ENCODE results near the gene MYL5.

The MYL5 gene

DNA sequence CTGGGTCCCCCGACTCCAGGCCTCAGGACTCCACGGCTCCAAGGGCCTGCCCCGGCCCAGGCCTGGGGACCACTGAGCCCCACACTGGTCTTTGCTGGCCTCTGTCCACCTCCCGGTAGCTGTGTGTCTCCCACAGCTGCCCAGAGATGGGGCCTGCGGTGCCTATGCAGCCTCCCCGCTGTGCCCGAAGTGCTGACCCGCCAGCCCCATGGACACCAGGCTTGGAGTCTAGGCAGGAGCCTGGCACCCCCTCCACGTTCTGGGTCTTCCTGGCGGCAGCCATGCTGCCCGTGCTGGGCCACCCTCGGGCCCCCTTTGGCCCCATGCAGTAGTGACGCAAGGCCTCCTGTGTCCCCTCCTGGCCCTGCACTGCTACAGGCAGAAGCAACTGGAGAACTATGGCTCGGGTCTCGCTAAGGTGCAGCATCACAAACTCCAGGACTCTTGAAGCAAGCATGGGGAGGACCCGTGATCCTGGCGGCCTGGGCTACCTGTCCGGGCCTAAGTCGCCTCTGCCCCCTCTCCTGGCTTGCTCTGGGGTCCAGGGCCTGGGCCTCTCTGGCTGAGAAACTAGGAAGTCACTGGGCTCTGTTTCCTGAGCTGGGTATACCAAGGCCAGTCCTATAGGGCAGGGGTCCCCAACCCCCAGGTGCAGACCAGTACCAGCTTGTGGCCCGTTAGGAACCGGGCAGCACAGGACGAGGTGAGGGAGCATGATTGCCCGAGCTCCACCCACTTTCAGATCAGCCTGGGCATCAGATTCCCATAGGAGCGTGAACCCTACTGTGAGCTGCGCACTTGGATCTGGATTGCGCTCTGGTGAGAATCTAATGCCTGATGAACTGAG is 917 bp downstream of the MYL5 start:
- no peak for DNase-seq

DNA sequence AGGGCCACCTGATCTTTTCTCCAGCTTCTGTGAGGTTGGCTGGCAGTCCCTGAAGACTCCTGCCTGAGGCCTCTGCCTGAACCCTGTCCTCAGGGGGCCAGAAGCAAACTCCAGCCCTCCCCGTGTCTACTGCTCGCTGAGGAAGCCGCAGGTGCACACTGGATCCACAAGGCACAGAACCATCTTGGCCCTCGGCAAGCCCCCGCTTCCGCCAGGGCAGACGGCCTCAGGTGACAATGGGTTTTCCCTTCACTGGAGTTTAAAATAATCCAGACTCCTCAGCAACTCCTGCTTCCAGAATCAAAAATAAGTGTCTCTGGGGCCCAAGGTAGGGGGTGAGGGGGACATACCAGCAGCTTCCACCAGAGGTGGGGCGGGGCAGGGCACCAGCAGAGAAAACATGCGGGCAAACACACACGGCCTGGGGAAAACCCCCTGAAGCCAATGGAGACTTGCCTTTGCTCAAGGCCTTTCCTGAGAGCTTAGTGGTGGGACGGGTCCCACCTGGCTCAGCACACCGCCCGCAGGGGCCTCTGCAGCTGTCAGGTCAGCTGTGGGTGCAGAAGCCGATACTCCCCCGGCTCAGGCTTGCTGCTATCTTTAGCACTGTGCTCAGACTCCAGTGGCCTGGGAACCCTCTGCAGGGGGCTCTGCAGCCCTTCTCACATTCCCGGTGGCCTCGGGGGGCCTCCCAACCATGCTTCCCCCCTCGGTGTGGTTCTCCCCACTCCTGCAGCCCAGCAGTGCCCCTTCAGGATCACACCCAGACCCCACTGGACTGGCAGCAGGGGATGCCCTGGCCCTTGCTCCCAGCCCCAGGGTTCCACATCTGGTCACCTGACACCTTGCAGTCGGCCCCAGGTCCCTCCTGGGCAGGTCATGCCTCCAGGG is 1.9 kb downstream of the MYL5 start:
- no peak for DNase-seq

DNA sequence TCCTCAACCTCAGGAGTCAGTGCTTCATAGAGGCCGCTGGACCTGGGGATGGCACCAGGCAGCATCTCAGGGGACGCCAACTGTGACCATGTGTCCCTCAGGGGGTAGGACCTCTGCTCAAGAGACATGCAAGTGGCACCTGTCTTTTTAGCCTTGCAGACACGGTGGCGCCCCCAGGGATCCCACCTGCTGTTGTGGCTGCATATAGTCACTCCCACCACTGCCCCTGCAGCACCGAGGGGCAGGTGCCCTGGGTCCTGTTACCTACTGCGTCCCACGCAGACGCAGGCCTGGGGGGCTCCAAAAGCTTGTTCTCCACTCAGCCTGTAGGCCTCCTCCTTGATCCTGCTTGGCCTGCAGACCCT is 2.5 kb downstream of the MYL5 start:
- no peak for DNase-seq

DNA sequence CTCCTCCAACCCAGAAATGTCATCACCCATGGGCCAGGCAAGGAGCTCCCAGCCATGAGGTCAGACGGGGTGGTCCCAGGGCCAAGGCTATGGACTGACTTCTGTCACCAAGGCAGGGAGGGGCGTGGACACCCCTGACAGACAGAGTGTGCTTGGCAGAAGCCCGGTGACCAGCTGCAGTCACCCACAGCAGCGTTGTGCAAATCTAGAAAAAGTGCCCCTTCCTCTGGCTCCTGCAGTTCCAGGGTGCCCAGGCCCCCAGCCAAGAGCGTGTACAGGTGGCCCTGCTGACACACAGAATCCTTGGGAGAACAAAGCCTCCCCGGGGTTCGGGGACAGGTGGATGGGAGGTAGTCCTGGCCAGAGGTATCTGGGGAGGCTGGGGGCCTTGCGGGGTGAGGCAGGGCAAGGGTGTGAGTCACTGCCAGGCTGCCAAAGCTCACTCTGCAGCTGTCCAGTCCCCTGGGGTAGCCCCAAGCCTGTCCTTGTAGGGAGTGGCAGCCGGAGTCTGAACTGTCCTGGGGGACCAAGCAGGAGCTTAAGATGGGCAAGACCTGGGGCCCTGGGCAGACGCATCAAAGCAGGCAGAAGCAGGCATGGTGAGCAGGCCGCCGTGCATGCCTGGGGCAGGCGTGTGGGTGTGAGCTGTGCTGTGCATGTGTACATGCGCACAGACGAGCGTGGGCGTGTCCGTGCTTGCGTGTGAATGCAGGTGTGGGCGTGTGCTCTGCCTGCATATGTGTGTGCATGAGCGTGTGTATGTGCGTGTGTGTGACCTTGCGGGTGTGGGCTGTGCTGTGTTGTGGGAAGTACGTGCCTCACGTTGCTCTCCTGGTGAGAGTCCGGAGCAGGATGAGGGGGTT is 3.3 kb downstream of the MYL5 start:
- DNase-seq: no peak

DNA sequence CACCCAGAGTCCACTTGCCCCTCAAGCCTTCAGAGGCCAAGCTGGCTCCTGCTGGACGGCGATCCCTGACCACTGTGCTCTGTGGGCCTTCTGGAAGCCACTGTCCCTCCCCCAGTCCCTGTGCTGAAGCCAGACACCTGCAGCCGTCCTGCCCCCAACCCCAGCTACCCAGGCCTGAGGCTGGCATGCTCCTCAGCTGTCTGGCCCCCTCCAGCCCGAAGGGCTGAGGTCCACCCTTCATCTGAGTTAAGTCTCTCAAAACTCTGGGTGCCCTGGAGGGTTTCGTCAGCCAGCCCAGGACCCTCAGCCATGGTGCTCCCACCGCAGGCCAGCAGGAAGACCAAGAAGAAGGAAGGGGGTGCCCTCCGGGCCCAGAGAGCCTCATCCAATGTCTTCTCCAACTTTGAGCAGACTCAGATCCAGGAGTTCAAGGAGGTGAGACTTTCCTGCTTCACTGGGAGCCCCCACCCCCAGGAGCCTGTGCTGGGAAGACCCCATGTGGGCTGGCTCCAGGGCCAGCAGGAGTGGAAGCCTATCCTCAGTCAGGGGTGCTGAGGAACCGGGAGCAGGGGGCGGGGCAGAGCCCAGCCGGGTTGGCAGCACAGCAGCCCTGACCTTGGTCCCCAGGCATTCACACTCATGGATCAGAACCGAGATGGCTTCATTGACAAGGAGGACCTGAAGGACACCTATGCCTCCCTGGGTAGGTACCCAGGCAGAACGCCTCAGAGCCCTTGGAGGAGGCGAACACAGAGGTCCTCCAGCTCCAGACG is 4.2 kb downstream of the MYL5 start:
- DNase-seq: no peak

DNA sequence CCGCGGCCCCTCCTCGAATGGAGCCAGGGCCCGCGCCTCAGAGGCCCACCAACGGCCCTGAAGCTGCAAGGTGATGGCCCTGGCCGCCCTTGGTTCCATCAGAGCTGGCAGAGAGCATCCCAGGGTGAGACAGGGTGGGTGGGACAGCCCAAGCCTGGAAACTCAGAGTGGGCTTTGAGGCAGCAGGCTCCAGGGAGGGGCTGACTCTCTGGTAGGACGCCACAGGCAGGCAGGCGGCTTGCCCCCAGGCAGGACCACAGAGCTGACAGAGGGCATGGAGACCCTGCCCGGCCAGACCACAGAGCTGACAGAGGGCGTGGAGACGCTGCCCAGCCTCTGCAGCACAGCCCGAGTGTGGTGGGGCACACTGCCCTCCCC is 4.8 kb downstream of the MYL5 start:
- DNase-seq: no peak

DNA sequence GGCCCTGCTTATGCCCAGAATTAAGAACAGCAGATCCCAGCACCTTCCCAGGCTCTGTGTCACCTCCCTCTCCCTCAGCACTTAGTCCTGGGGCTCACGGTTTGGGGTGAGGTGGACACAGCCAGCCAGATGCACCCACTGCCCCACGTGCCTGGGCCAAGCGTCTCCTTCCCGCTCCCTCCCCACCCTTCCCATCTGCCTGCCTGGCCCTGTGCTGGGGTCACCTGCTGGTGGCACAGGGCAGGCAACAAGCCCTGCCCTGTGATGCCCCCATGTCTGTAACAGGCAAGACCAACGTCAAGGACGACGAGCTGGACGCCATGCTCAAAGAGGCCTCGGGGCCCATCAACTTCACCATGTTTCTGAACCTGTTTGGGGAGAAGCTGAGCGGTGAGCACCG is 5.3 kb downstream of the MYL5 start:
- no peak for DNase-seq

DNA sequence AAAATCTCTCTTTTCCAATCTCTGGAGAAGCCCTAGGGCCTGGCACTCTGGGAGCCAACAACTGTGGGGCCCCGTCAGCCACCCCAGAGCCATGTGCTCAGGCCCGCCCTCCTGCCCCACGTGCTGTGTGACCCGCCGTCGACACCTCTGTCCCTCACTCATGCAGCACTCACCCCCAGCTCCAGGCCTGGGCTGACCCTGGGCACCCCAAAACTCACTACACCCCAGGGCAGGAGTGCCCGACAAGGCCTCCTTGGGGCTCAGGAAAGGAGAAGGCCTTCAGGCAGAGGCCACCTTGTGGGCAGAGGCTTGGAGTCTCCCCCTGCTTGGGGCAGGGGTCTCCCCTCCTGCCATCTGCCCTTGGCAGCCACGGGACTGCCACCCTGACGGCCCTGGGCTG is 5.7 kb downstream of the MYL5 start:
- no peak for DNase-seq

DNA sequence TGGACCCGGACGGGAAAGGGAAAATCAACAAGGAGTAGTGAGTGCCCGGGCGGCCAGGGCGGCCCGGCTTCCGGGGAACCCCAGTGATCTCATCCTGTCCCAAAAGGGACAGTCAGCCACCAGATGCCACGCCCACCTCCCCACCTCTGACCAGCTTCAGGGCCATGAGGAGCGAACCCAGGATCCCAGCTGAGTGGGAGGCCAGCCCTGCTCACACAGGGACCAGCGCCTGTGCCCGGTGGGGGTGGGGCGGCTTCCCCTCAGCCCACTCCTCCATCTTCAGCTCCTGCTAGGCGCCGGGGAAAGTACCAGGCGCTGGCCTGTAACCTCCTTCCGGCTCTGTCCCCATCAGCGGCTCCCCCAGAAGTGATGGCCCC is 6.2 kb downstream of the MYL5 start:
- no peak for DNase-seq

DNA sequence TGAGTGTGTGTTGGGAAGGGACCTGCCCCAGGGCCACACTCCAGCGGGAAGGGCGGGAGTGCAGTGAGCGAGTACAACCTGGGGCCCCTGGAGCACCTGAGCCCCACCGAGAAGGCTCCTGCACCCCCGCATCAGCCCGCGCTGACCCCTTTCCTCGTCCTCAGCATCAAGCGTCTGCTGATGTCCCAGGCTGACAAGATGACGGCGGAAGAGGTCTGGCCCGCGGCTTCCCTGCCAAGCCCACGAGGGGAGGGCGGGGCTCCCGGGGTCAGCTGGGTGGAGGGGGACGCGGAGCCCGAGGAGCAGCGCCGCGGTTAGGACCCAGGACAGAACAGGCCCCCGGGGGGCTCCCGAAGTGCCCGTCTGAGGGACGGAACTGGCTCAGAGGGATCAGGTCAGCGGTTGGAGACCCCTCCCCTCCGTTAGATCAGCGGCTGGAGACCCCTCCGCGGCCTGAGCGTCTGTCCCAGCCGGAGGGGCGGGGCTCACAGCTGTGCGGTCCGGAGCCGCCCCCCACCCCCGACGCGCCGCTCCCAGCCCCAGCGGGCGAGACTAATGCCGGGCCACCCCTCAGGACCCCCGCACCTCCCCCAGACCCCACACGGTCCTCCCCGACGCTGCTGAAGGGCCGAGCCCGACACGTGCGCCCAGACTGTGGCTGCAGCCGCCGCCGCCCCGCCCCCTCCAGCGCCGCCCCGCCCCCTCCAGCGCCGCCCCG is 6.7 kb downstream of the MYL5 start:
- no peak for DNase-seq

DNA sequence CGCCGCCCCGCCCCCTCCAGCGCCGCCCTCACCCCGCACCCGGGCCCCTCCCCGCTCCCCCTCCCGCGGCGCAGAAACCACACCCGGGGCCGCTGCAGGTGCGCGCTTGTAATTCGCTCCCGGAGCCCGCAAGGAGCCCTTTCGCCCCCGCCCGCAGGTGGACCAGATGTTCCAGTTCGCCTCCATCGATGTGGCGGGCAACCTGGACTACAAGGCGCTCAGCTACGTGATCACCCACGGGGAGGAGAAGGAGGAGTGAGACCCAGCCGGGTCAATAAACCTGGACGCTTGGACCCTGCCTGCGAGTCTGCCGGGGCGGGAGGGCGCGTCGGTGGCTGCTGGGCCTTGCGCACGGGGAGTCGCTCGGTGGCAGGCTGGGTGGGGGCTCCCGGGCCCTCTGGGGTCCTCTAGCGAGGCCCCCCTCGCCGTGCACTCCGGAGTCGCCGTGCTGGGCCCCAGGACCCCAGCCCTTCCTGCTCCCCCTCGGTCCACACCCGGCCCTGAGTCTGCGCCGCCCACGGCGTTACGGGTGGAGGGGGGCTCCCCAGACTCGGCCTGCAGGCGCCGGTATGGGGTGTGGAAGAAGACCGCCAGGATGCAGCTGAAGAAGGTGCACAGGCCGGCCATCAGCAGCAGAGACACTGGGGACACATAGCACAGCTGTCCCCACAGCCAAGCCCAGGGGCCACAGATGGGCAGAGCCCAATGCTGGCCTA is 7.6 kb downstream of the MYL5 start:
- no peak for DNase-seq

DNA sequence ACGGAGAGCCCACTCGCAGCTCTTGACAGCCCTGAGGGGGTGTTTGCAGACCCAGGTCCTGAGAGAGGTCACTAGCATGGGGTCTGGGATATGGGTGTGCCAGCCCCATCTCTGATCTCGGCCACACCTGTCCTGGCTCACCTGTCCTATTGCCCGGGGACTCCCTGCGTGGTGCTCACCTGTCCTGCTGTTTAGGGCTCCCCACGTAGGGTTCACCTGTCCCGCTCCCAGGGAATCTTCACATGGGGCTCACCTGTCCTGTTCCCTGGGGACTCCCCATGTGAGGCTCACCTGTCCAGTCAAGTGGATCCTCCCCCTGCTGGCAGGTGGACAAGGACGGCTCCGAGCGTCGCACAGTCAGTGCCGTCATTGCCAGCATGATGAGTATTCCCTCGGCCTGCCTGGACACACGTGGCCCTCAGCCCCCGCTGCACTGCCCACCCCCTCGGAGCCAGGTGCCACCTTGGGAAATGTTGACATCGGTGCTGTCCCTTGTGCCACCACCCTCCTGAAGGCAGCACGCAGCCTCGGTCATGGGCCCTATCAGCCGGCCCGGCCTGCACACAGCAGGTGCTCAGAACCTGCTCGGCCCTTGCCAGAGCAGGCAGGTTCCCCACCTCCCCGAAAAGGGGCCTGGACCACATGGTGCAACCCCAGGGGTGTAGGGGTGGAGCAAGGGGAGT is 8.3 kb downstream of the MYL5 start:
- no peak for DNase-seq

DNA sequence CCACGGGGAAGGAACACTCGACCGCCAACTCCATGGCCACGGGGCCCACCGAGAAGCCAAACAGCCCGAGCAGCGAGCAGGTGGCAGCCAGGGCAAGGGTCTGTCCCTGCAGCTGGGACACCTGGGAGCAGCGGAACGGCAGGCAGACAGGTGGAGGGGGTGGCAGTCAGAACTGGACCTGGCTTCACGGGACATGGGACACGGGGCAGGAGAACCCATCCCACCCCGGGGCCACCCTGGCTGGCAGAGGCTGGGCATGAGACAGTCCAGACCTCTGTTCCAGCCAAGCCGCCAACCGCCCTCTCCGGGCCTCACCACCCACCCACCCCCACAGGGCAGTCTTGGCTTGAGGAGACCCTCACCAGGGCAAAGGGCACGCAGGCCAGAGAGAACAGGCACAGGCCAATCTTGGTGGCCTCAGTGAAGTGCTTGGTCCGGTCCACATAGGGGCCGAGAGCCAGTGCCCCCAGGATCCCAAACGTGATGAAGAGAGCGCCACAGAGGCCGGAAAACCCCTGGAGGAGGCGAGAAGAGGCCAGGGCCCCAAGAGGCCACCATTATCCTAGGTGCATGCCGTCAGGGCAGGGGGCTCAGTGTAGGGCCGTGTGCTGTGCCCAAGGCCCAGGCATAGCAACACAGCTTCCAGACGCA is 9.0 kb downstream of the MYL5 start:
- DNase-seq: no peak

DNA sequence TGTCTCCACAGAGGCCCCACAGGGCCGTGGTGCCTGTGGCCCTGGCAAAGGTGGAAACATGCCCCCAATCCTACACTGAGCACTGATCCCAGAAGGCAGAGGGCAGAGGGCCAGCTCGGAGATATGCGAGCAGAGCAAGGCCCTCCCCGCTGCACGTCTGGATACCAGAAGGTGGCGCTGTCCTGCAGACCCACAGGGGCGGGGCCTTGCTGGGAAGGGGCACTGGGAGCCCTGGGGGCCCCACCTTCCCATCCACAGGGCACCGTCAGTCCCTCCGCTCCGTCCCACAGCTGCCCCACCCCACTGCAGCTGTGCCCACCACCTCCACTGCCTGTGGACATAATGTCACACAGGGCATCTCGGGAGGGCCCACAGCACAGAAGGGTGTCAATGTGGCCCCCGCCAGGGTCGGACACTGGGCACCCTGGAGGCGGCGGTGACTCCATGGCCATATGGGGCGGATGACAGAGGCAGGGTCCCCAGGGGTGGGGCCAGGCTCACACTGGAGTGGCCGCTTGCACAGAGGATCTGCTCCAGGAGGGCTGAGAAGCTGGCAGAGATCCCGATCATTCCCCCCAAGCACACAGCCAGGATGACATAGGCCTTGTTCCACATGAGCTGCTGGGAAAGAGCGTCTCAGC is 9.8 kb downstream of the MYL5 start:
- no peak for DNase-seq

DNA sequence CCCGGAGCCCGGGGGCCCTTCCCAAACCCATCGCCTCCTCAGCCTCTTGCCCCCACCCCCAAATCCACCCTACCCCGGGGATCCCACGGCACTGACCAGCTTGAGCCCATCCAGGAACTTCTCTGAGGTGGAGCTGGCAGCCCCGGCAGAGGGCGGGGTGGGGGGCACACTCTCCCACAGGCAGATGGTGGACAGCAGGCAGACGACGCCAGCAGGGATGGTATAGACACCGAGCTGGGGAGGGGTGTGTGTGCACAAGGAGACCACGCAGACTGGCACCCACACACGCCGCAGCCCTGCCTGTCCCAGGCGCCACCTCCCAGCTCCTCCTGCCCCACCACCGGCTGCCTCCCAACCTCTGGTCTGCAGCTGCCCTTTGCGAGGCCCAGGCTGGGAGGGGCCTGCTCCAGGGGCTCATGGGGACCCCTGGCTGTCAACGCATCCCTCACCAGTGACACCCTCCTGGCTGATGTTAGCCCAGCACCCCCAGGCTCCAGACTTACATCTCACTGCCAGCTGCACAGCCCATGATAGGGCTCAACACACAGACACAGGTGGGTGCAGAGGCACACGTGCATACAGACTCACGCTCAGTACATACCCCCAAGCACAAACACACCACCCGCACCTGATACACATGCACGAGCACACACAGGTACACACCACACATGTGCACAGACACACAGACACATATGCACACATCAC is 10.4 kb downstream of the MYL5 start:
- DNase-seq: no peak

DNA sequence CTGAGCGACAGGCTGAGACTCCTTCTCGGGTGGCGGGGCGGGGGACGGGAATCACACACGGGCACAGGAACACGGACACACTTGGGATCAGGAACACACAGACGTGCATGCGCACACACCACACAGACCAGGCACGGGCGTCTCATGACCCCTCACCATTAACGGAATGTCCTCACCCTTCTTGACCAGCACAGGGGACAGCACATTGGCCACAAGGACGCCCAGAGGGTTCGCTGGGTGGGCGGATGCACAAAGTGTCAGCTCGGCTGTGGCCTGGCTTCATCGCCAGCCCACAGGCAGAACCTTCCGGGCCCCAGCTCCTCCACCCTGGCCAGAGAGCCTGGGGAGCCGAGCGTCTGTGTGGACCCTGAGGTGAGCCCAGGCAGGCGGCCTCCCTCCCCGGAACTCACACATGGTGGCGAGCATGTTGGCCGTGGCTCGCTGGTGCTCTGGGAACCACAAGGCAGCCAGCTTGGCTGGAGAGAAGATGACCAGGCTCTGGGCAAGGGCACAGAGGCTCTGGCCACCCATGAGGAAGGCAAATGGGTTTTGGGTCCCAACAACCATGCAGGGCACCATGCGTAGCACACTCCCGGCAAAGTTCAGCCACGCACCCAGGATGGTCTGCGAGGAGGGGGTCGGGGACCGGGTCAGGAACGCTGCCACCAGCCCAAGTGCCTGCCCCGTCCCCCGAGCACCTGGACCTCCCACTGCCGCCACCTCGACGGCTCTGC is 11.5 kb downstream of the MYL5 start:
- DNase-seq: no peak

DNA sequence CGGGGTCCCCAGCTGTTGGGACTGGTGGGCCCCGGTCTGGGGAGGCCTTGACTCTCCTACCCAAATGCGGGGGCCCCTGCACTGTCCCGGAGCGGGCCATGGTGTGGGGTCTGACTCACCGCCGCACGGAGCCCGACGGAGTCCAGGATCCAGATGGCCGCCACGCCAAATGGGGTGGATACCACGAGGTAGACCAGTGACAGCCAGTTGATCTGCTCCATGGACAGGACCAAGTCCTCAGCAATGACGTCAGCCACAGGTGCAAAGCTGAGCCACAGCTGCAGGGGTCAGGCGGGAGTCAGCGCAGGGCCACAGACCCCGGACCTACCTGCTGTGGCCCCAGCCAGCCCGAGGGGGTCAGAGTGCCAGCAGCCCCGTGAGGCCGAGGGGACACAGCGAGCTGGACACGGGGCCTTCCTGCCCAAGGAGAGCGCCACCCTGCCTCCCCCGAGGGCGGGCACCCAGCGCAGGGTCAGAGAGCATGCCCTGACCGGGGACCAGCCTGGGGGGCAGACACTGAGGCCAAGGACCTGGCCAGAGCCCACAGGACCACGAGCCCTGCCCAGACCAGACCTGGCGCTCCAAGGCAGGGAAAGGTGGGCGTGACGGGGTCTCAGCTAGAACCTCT is 12.2 kb downstream of the MYL5 start:
- DNase-seq: no peak

All from GDM1 (cell line).